Coronary artery (tissue), 2 donors: ENCODE results near the gene CCDC122.
A peak's percentile ranks its signal among the peaks of the same experiment; 100 is the strongest.
"Not testable (repeated sequence)": the region's sequence is repeated elsewhere in the genome, so short reads cannot be mapped to it uniquely, and the experiment has no call there.

Experiments used
- DNase-seq: peaks from one replicate; pipeline ENCODE4 v3.0.0-alpha.2; 2017; ENCODE audit warnings: low spot score
- H3K27ac ChIP-seq, 2 donors: fragments of 200-600 bp; sonication (generic); one replicate each; pipeline ENCODE4 v1.5.1; 2016 to 2019
- H3K4me3 ChIP-seq: fragments of 200-600 bp; sonication (generic); 2 replicates; pipeline ENCODE4 v1.5.1; 2016; ENCODE audit warnings: mild to moderate bottlenecking, moderate library complexity
- CTCF ChIP-seq: fragments of 200-600 bp; sonication (generic); IDR thresholded peaks from one replicate; pipeline ENCODE4 v1.5.1; 2019; ENCODE audit warnings: antibody characterized with exemption

Gene CCDC122

GRCh38 chr13:43830497-43830881 lies 49.1 kb downstream of the CCDC122 start:
- no peak for TF ChIP-seq CTCF
- DNase-seq: no peak
- Histone ChIP-seq H3K27ac (peak overlapping the region in 1 of 2 donors; percentile 9), H3K4me3 (no peak overlapping the region)

- H3K27ac ChIP-seq, DNase-seq, H3K4me3 ChIP-seq: not testable (repeated sequence)
These were observed 54.9 kb downstream of the CCDC122 start for GRCh38 chr13:43824656-43825055.

- no peak for TF ChIP-seq CTCF
- no peak overlapping the region for H3K4me3 ChIP-seq
- no peak for DNase-seq
- no peak overlapping the region for H3K27ac ChIP-seq
These were observed 56.6 kb downstream of the CCDC122 start for GRCh38 chr13:43822969-43823368.

GRCh38 chr13:43816401-43816889 lies 63.1 kb downstream of the CCDC122 start:
- H3K27ac ChIP-seq: no peak overlapping the region
- no peak for DNase-seq
- TF ChIP-seq CTCF: no peak

GRCh38 chr13:43815204-43815603 lies 64.3 kb downstream of the CCDC122 start:
- DNase-seq: no peak
- peak overlapping the region in 1 of 2 donors; percentile 71 for H3K27ac ChIP-seq
- no peak for TF ChIP-seq CTCF
- H3K4me3 ChIP-seq: peak overlapping the region; percentile 3

More at GRCh38 chr13:43816401-43816889, 63.1 kb downstream of the CCDC122 start:
- H3K4me3 ChIP-seq: no peak overlapping the region

GRCh38 chr13:43808676-43809075 lies 70.9 kb downstream of the CCDC122 start:
- no peak for DNase-seq
- Histone ChIP-seq H3K27ac (no peak overlapping the region), H3K4me3 (no peak overlapping the region)
- TF ChIP-seq CTCF: no peak

GRCh38 chr13:43805681-43806128 lies 73.8 kb downstream of the CCDC122 start:
- H3K4me3 ChIP-seq: no peak overlapping the region
- TF ChIP-seq CTCF: no peak
- DNase-seq: no peak
- no peak overlapping the region for H3K27ac ChIP-seq

GRCh38 chr13:43805071-43805468 lies 74.5 kb downstream of the CCDC122 start:
- Histone ChIP-seq H3K27ac (no peak overlapping the region), H3K4me3 (peak overlapping the region; percentile 18)
- no peak for TF ChIP-seq CTCF
- DNase-seq: no peak
